Epidermal melanocyte (primary cell): ENCODE data around the gene TGFB1I1.
A peak's percentile ranks its signal among the peaks of the same experiment; 100 is the strongest.
"Not testable (repeated sequence)": the region's sequence is repeated elsewhere in the genome, so short reads cannot be mapped to it uniquely, and the experiment has no call there.

ENCODE experiments used
- DNase-seq: peaks from one replicate; pipeline ENCODE4 v3.0.0; 2011; ENCODE audit warnings: low spot score; ENCODE audit not compliant: insufficient read length

The TGFB1I1 gene

GRCh38 chr16:31467858-31468257 lies 4.1 kb upstream of the TGFB1I1 start:
- DNase-seq: no peak

GRCh38 chr16:31470615-31471014 lies 1.3 kb upstream of the TGFB1I1 start:
- DNase-seq: peak; percentile 10

- peak; percentile 26 for DNase-seq
Observed at GRCh38 chr16:31471241-31471874, 594 bp upstream of the TGFB1I1 start.

- DNase-seq: peak; percentile 99
Observed at GRCh38 chr16:31472709-31473203, 804 bp downstream of the TGFB1I1 start.

- DNase-seq: no peak
Observed at GRCh38 chr16:31473264-31473984, 1.5 kb downstream of the TGFB1I1 start.

GRCh38 chr16:31474173-31474714 lies 2.3 kb downstream of the TGFB1I1 start:
- no peak for DNase-seq

- no peak for DNase-seq
Observed at GRCh38 chr16:31474773-31475738, 3.1 kb downstream of the TGFB1I1 start.

- no peak for DNase-seq
Observed at GRCh38 chr16:31475946-31476302, 4.0 kb downstream of the TGFB1I1 start.

GRCh38 chr16:31476303-31477219 lies 4.6 kb downstream of the TGFB1I1 start:
- no peak for DNase-seq

- DNase-seq: no peak
Observed at GRCh38 chr16:31477220-31478216, 5.6 kb downstream of the TGFB1I1 start.

- DNase-seq: no peak
Observed at GRCh38 chr16:31478956-31479355, 7.0 kb downstream of the TGFB1I1 start.

- DNase-seq: no peak
Observed at GRCh38 chr16:31479751-31480150, 7.8 kb downstream of the TGFB1I1 start.

- DNase-seq: no peak
Observed at GRCh38 chr16:31480851-31481536, 9.0 kb downstream of the TGFB1I1 start.

GRCh38 chr16:31483081-31483480 lies 11.1 kb downstream of the TGFB1I1 start, which contains the start of gene SLC5A2:
Gene SLC5A2 (plus strand): TSS chr16:31483123. CDS start chr16:31483137, 14 bp downstream.
- no peak for DNase-seq

- DNase-seq: not testable (repeated sequence)
Observed at GRCh38 chr16:31484048-31484447, 12.1 kb downstream of the TGFB1I1 start.

GRCh38 chr16:31484491-31485171 lies 12.7 kb downstream of the TGFB1I1 start:
- DNase-seq: no peak

GRCh38 chr16:31485571-31485970 lies 13.6 kb downstream of the TGFB1I1 start:
- no peak for DNase-seq

GRCh38 chr16:31486045-31486444 lies 14.1 kb downstream of the TGFB1I1 start:
- no peak for DNase-seq
